G401 (cell line): ENCODE data around the gene TRIM29. TPM values are rescaled to one million over a fixed set of nuclear protein-coding genes. Genes with fewer than 3 reads are reported as not detected.
"Not testable (repeated sequence)": the region's sequence is repeated elsewhere in the genome, so short reads cannot be mapped to it uniquely, and the experiment has no call there.

Source experiments
- DNase-seq: peaks from one replicate; pipeline ENCODE4 v3.0.0-alpha.2; 2015; ENCODE audit warnings: low spot score
- in situ Hi-C: cut with HindIII; loops from 2 replicates; pipeline ENCODE4 v1.10.0; 2016; ENCODE audit warnings: low sequenced_read_pairs, mixed read lengths
- total RNA-seq: library from RNA; depleted of rRNA; stranded (reverse); fragments of >200 nt; shearing (Covaris generic); gene quantifications from 2 replicates; pipeline ENCODE4 v1.2.3, GENCODE V29; 2014

TRIM29 gene
- total RNA-seq, 1 experiment from 2014 or later, result not detected

DNA sequence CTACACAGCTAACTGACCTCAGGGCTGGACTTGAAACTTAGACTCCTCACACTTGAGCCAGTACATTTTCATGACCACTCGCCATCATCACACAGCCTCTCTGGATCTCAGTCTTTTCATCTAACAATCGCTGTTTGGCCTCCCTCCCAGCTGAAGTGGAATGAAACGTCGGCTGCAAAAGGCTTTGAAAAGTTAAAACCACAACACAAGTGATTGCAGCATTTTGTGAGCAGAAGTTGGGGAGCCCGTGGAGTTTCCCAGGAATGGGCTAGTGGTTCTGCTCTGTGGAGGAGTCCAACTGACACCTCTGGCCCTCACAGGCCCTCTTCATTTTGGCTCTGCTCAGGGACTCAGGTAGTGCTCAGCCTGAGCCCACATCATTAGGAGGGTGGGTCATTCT, 35.9 kb upstream of the TRIM29 start:
- in situ Hi-C loops, result no loop called here
- no peak for DNase-seq

DNA sequence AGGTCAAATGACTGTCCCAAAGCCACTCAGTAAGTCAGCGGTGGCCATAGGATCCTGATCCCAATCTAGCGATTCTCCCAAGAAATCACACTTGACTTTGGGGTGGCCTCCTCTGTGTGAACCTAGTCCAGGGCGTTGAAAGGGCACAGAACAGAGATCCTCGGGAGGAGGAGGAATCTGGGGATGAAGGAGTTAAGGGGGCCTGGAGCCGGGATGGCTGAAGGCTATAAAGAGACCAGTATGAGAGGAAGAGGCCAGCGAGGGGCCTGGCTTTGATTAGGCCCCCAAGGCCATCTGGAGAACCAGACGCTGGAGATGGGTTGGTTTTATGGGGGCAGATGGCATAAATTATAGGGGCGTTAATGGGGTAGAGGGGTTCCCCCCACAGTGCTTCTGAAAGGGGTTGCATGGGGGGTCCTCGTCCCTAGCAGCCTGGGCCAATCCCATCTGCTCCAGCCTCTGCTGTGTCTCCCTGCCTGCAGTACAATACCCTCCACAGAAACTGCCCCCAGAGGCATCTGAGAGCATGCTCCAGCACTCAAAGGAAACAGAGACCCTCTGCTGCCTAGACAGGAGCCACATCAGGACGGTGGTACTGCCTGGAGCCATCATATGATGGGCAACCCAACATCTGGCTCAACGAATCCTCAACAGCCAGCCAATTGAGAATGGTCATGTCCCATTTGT, 35.2 kb upstream of the TRIM29 start:
- no peak for DNase-seq

GRCh38 chr11:120172054-120172911, 34.4 kb upstream of the TRIM29 start:
- DNase-seq, result peak; percentile 22
- in situ Hi-C loops, result no loop called here

More for the DNA sequence above, 35.2 kb upstream of the TRIM29 start:
- in situ Hi-C loops, result no loop called here

DNA sequence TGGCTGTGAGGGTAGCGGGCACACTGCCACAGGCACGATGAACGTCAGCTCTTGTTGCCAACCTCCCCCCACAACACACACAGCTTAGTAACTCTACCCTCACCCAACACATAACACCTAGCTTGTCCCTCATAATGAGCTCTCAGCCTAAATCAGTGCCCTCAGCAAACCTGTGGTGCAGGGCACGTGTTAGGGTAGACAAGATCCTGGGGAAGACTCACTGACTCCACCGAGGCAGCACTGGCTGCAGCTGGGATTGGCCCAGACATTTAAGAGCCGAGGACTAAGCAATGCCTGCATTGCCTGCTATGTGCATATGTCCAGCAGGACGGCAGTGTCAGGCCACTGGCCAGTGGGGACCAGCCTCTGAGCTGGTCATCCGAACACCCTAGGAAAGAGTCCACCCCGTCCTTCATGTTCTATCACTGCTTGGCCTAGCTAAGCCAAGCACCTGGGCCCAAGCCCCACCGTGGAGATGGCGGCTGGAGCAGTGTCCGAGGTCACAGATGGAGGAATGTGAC, 32.9 kb upstream of the TRIM29 start:
- no peak for DNase-seq
- in situ Hi-C loops, result no loop called here

- DNase-seq, result no peak
- in situ Hi-C loops, result no loop called here
Measured at GRCh38 chr11:120169981-120170698, 32.2 kb upstream of the TRIM29 start.

DNA sequence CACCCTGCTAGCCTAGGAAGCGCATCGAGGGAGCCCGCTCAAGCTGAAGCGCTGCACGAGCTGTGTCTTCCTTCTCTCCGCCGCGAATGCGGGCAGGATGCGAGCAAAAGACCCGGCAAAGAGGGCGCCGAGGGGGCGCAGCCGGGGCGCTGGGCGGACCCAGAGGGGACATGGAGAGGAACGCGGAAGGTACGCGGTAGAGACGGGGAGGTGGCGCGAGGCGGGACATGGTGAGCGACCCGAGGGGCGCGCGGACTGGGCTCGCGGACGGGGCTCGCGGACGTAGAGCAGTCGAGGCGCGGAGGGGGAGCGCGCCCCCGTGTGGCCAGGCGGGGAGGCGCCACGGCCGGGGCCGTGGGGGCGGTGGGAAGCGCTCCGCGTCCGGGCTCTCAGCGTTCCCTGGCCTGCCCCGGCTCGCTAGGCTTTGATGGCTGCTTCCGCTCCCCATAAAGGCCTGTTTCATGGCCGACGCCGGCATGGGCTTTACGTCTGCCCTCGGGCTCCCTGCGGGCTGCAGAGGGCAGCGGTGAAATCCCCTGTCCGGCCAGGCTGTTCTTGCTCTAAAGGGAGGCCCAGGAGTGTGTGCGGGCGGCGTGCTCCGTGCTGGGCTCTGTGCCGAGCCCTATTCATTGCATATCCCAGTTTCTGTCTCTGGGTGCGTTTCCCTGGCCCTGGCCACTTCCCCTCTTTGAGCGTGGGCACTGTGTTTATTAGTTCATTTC, 31.2 kb upstream of the TRIM29 start:
- in situ Hi-C loops, result no loop called here
- peak; percentile 15 for DNase-seq

GRCh38 chr11:120168108-120168959, 30.4 kb upstream of the TRIM29 start:
- in situ Hi-C loops, result no loop called here
- no peak for DNase-seq

GRCh38 chr11:120167659-120168058, 29.7 kb upstream of the TRIM29 start:
- no peak for DNase-seq
- in situ Hi-C loops, result no loop called here

GRCh38 chr11:120160436-120160835, 22.5 kb upstream of the TRIM29 start:
- DNase-seq, result no peak
- in situ Hi-C loops, result no loop called here

DNA sequence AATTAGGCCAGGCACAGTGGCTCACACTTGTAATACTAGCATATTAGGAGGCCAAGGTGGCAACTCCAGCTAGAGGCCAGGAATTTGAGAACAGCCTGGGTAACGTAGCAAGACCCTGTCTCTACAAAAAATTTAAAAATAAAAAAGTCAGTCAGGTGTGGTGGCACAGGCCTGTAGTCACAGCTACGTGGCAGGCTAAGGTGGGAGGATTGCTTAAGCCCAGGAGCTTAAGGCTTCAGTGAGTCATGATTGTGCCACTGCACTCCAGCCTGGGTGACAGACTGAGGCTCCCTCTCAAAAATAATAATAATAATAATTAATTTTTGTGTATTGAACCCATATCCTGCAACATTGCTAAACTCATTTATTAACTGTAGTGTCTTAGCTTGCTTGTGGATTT, 15.3 kb upstream of the TRIM29 start:
- in situ Hi-C loops, result no loop called here
- no peak for DNase-seq

- in situ Hi-C loops, result no loop called here
Measured at GRCh38 chr11:120151536-120151935, 13.6 kb upstream of the TRIM29 start.

GRCh38 chr11:120149246-120149645, 11.3 kb upstream of the TRIM29 start:
- in situ Hi-C loops, result no loop called here
- no peak for DNase-seq

More at GRCh38 chr11:120151536-120151935, 13.6 kb upstream of the TRIM29 start:
- DNase-seq, result no peak

DNA sequence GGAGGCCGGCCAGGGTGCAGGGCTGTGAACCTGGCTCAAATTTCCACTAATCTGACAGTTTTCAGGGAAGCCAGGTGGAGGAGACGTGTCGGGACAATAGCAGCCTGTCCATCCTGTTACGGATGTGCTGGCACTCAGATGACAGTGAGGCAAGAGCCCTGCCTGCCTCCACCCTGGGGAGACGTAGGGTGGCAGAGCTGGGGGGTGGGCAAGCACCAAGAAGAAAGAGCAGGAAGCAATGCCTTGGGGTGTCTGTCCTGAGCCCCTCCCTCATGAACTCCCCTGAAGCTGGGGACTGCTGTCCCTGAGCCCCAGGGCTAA, 10.0 kb upstream of the TRIM29 start:
- no peak for DNase-seq
- in situ Hi-C loops, result no loop called here

DNA sequence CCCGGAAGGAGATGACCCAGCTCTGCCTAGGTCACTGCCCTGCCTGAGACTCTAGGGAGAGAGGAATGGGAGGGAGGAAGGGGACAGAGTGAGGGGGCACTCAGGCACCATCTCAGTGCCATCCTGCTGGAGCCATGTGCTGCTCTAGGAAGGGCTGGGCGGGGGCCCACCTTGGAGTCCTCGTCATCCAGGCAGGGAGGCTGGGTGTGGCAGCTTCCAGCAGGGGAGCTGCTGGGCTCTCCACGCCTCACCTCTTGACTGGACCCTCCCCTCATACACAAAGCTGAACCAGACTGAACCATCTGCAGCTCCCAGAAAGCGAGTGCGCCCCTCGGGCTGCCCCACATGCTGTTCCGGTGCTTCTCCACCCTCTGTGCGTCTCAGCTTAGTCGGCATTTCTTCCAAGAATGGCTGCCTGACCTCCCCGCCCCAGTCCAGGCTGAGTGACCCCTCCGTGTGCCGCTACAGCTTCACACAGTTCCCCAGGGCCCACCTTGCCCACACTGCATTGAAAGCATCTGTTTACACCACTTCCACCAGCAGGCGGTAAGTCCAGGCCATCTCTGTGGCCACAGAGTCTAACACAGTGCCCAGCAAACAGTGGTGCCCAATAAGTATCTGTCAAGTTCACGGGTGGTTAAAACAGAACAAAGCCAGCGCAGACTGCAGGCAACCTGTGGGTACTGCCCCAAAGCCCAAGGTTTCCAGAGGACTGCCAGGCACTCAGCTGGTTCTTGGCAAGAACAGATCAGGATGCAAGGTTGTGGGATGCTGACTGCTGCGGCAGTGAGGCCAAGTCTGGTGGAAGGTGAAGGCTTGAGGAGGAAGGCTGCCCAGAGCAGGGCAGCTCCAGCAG, 9.4 kb upstream of the TRIM29 start:
- in situ Hi-C loops, result no loop called here
- no peak for DNase-seq

DNA sequence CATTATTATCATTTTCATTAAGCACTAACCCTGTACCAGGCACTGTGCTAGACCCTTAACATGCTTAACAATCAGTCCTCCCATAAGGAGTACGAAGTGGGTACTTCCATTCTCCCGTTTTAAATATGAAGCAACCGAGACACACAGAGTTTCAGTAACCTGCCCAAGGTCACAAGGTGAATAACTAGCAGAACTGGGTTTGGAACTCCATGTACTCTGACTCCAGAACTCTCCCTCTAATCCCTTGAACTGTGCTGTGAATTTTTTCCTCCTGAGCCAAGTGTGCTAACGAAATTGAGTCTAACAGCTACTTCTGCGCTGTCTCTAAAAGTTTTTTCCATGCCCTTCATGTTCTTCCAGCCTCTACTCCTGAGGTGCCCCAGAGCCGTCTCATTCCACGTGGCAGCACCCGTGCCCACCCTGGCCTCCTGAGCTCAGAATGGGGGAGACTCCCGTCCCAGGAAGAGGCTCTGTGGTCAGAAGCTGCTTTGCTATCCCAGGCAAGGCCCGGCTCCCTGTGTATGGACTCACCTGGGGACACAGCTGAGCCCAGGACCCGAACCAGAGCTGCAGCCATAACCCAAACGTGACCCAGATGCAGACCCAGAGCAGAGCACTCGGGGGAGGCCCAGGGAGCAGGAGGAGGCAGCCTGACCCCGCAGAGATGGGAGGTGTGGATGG, 8.6 kb upstream of the TRIM29 start:
- DNase-seq, result no peak
- in situ Hi-C loops, result no loop called here

DNA sequence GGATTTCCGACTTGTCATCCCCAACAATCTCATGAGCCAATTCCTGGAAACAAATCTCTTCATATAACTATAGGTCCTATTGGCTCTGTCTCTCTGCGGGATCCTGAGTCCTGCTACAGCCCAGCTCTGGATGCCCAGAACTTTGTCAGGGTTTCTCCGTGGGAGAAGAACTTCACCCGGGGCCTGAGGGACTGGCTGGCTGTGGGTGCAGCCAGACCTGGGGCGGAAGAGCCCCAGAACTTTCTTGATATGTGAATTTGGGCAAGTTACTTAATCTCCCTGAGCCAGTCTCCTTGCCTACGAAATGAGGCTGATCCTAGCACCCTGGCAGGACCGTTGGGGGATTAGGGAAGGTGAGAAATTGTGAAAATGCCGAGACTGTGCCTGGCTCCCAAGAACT, 6.6 kb upstream of the TRIM29 start:
- no peak for DNase-seq
- in situ Hi-C loops, result no loop called here

GRCh38 chr11:120143472-120143871, 5.6 kb upstream of the TRIM29 start:
- DNase-seq, in situ Hi-C loops: not testable (repeated sequence)
